ENCODE results near the gene ZNF682. TPM values are rescaled to one million over a fixed set of nuclear protein-coding genes. Genes with fewer than 3 reads are reported as not detected.

The ZNF682 gene
- total and polyA plus RNA-seq, 2 of the 4 experiments (the other 2 are of a cell fraction), result 1.7 to 4.8 TPM

- WGBS, 2 experiments (ENCODE audit: extremely low coverage in 2 of 2, insufficient read length in 1 of 2), result no CpG with 5 or more reads among the region's 5 CpGs
- Histone ChIP-seq H3K14ac (replicated peaks; ENCODE audit: low read depth, low read length) (no peak overlapping the region), H3K18ac (ENCODE audit: low read depth, low read length) (no peak overlapping the region), H3K4me2 (ENCODE audit: low read depth, low read length) (no peak overlapping the region), H3K79me1 (ENCODE audit: low read depth in 1 of 2, low read length in 2 of 2) (peaks cover 6 to 13% of the 10 kb centered on the region in 2 experiments; a peak in 2 of 4 replicates), H3K27ac (ENCODE audit: insufficient read depth, low read length) (no peak overlapping the region), H4K5ac (ENCODE audit: low read depth, low read length) (no peak overlapping the region), H2AK9ac (replicated peaks; ENCODE audit: low read depth, low read length, poor library complexity) (no peak overlapping the region), H3K9me3 (ENCODE audit: control insufficient read depth, insufficient read depth, low read length) (no peaks in the 10 kb centered on the region), H3K36me3 (ENCODE audit: control insufficient read depth, insufficient read depth, low read length) (0 out of 2 replicates have a peak, but pooled peaks cover 1% of the 10 kb centered on the region), H4K91ac (ENCODE audit: insufficient read depth, low read depth, low read length) (no peak overlapping the region), H3K4me3 (ENCODE audit: insufficient read depth, low read depth, low read length) (no peak overlapping the region), H3K4ac (ENCODE audit: low read depth, low read length) (no peak overlapping the region), H4K8ac (ENCODE audit: low read depth in 2 of 2, low read length in 2 of 2) (no peak overlapping the region), H3K56ac (ENCODE audit: extremely low read depth, insufficient read depth, low read length) (no peak overlapping the region), H4K20me1 (ENCODE audit: insufficient read depth, low read length) (no peaks in the 10 kb centered on the region), H3K9me1 (ENCODE audit: insufficient read depth, low read length) (no peaks in the 10 kb centered on the region), H2BK120ac (ENCODE audit: low read depth, low read length) (no peak overlapping the region), H2AFZ (replicated peaks; ENCODE audit: low read length, poor library complexity) (no peak overlapping the region), H2BK20ac (ENCODE audit: low read depth, low read length) (no peak overlapping the region), H2BK15ac (ENCODE audit: low read depth, low read length) (no peak overlapping the region), H2BK5ac (ENCODE audit: low read depth, low read length, poor library complexity, severe bottlenecking) (no peak overlapping the region), H2AK5ac (ENCODE audit: low read depth, low read length) (no peak overlapping the region), H3K27me3 (ENCODE audit: control insufficient read depth, insufficient read depth, low read length) (no peaks in the 10 kb centered on the region), H3K9ac (ENCODE audit: low read depth, low read length) (no peak overlapping the region), H3K23ac (ENCODE audit: low read depth, low read length) (no peak overlapping the region), H3K4me1 (ENCODE audit: control insufficient read depth, insufficient read depth, low read length) (no peaks in the 10 kb centered on the region)
- in situ Hi-C loops (cut with MboI; ENCODE audit: low sequenced_read_pairs), result no loop called here
- BruUV-seq (replicated peaks), result no TSS peak
- intact Hi-C loops (cut with micrococcal nuclease), result no loop called here
- CTCF ChIA-PET, result interaction anchor here (0.6 kb wide), 1 partner anchor 1048 kb away, joined by 4 read pairs; no protein-coding TSS in a partner anchor
- ATAC-seq (ENCODE audit: low read depth) (no peak), DNase-seq (no peak)
- TF ChIP-seq RFX5 (IDR thresholded peaks at IDR 0.05; ENCODE audit: low read depth, low read length) (no peak), CEBPB (IDR thresholded peaks at IDR 0.05; ENCODE audit: low read depth, low read length) (no peak), USF2 (IDR thresholded peaks at IDR 0.05; ENCODE audit: low read depth, low read length) (no peak), MAZ (IDR thresholded peaks at IDR 0.05; ENCODE audit: borderline replicate concordance, low read depth, low read length) (no peak), NFE2L2 (IDR thresholded peaks at IDR 0.05; ENCODE audit: low read depth, low read length) (no peak), ELK1 (IDR thresholded peaks at IDR 0.05; ENCODE audit: borderline replicate concordance, low read depth, low read length) (no peak), POLR2A (IDR thresholded peaks at IDR 0.05; ENCODE audit: low read depth, low read length) (no peak), CHD1 (IDR thresholded peaks at IDR 0.05; ENCODE audit: low read depth, low read length) (no peak)
- dilution Hi-C loops (cut with HindIII; ENCODE audit: low sequenced_read_pairs, unreplicated experiment), result no loop called here
- POLR2A ChIA-PET (ENCODE audit: unreplicated experiment), result no interaction called here
Measured at GRCh38 chr19:20035935-20036334, 3.4 kb downstream of the ZNF682 start.
